Spleen (tissue), 7 donors: ENCODE measurements around the gene CD34.
"Not testable (repeated sequence)": the region's sequence is repeated elsewhere in the genome, so short reads cannot be mapped to it uniquely, and the experiment has no call there.

Experiments
- POLR2A ChIP-seq, 3 donors: fragments of 450-650 bp; IDR thresholded peaks; one replicate each; pipeline ENCODE4 v1.5.1; 2017; ENCODE audit warnings: antibody characterized with exemption in 3 of 3, mild to moderate bottlenecking in 1 of 3
- TF ChIP-seq, protein P1 (sequence below), 11 experiments: fragments of 200-600 bp in 7 of 11; fragments of 450-650 bp in 4 of 11; sonication (generic) in 4 of 11; IDR thresholded peaks in 8 of 11; conservative IDR thresholded peaks in 3 of 11; 1 replicate in 7 of 11; 2 replicates in 4 of 11; pipeline versions ENCODE4 v1.4.0 to v1.8.0; 2016 to 2021; ENCODE audit warnings: antibody characterized with exemption in 11 of 11, inconsistent platforms in 4 of 11, mild to moderate bottlenecking in 1 of 11
- donor health status: DM: no; HTN: no; CAD: no; lungs with moderate emphysema.
- donor health status: DM: no; HTN: no; CAD: no.
- donor health status: DM: no; HTN: no; CAD: no.

DNA sequence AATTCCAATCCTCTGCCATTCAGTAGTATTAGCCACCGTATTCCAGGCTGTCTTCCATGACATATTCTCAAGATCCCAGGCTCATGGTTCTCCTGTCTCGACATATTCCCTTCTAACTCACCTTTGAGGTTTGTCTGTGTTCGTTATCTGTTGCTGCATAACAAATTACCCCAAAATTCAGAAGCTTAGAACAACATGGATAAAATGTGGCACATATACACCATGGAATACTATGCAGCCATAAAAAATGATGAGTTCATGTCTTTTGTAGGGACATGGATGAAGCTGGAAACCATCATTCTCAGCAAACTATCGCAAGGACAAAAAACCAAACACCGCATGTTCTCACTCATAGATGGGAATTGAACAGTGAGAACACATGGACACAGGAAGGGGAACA, 33.0 kb downstream of the CD34 start:
- not testable (repeated sequence) for TF ChIP-seq POLR2A (IDR thresholded peaks at IDR 0.05)
- TF ChIP-seq, protein P1, sequence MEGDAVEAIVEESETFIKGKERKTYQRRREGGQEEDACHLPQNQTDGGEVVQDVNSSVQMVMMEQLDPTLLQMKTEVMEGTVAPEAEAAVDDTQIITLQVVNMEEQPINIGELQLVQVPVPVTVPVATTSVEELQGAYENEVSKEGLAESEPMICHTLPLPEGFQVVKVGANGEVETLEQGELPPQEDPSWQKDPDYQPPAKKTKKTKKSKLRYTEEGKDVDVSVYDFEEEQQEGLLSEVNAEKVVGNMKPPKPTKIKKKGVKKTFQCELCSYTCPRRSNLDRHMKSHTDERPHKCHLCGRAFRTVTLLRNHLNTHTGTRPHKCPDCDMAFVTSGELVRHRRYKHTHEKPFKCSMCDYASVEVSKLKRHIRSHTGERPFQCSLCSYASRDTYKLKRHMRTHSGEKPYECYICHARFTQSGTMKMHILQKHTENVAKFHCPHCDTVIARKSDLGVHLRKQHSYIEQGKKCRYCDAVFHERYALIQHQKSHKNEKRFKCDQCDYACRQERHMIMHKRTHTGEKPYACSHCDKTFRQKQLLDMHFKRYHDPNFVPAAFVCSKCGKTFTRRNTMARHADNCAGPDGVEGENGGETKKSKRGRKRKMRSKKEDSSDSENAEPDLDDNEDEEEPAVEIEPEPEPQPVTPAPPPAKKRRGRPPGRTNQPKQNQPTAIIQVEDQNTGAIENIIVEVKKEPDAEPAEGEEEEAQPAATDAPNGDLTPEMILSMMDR (IDR thresholded peaks at IDR 0.05 in 8 of 11, conservative IDR thresholded peaks at IDR 0.05 in 3 of 11): not testable (repeated sequence)
